Suppressor macrophage (primary cell): ENCODE data around the gene C1orf87.

Experiments used
- DNase-seq, 4 experiments: peaks; one replicate each; pipeline ENCODE4 v3.0.0-alpha.2; 2020 to 2022

The C1orf87 gene

GRCh38 chr1:60059468-60059867 is 14.1 kb downstream of the C1orf87 start:
- no peak for DNase-seq

GRCh38 chr1:60055336-60055735 is 18.2 kb downstream of the C1orf87 start:
- no peak for DNase-seq

- no peak for DNase-seq
These were observed 19.2 kb downstream of the C1orf87 start for GRCh38 chr1:60054374-60054773.

- no peak for DNase-seq
These were observed 21.0 kb downstream of the C1orf87 start for GRCh38 chr1:60052601-60053000.

GRCh38 chr1:60051191-60051590 is 22.4 kb downstream of the C1orf87 start:
- DNase-seq, result no peak

GRCh38 chr1:60049188-60049587 is 24.4 kb downstream of the C1orf87 start:
- DNase-seq, result no peak

- DNase-seq, result no peak
These were observed 28.7 kb downstream of the C1orf87 start for GRCh38 chr1:60044881-60045280.

GRCh38 chr1:60041783-60042182 is 31.8 kb downstream of the C1orf87 start:
- DNase-seq, result no peak

- DNase-seq, result no peak
These were observed 35.9 kb downstream of the C1orf87 start for GRCh38 chr1:60037669-60038068.

GRCh38 chr1:60036856-60037460 is 36.6 kb downstream of the C1orf87 start:
- DNase-seq, result no peak

- no peak for DNase-seq
These were observed 37.6 kb downstream of the C1orf87 start for GRCh38 chr1:60035921-60036320.

GRCh38 chr1:60034999-60035398 is 38.6 kb downstream of the C1orf87 start:
- peak; percentile 36 to 69 (median 58) for DNase-seq

- DNase-seq, result no peak
These were observed 40.5 kb downstream of the C1orf87 start for GRCh38 chr1:60033066-60033465.

GRCh38 chr1:60031146-60031545 is 42.4 kb downstream of the C1orf87 start:
- DNase-seq, result no peak

GRCh38 chr1:60025552-60025951 is 48.0 kb downstream of the C1orf87 start:
- no peak for DNase-seq

- DNase-seq, result no peak
These were observed 55.9 kb downstream of the C1orf87 start for GRCh38 chr1:60017508-60018205.

GRCh38 chr1:60010690-60011089 is 62.9 kb downstream of the C1orf87 start:
- no peak for DNase-seq

GRCh38 chr1:60008500-60008899 is 65.1 kb downstream of the C1orf87 start:
- no peak for DNase-seq

GRCh38 chr1:60000625-60001024 is 72.9 kb downstream of the C1orf87 start:
- no peak for DNase-seq

- DNase-seq, result no peak
These were observed 73.8 kb downstream of the C1orf87 start for GRCh38 chr1:59999746-60000145.

- DNase-seq, result no peak
These were observed 74.6 kb downstream of the C1orf87 start for GRCh38 chr1:59999006-59999405.

- no peak for DNase-seq
These were observed 76.0 kb downstream of the C1orf87 start for GRCh38 chr1:59997479-59998115.

- no peak for DNase-seq
These were observed 79.0 kb downstream of the C1orf87 start for GRCh38 chr1:59994302-59995198.
